ENCODE results near the gene RORC.

Gene RORC

GRCh38 chr1:151849126-151849525, 17.5 kb upstream of the RORC start:
- DNase-seq (ENCODE audit: low read depth in 2 of 2, low spot score in 1 of 2) = no peak

DNA sequence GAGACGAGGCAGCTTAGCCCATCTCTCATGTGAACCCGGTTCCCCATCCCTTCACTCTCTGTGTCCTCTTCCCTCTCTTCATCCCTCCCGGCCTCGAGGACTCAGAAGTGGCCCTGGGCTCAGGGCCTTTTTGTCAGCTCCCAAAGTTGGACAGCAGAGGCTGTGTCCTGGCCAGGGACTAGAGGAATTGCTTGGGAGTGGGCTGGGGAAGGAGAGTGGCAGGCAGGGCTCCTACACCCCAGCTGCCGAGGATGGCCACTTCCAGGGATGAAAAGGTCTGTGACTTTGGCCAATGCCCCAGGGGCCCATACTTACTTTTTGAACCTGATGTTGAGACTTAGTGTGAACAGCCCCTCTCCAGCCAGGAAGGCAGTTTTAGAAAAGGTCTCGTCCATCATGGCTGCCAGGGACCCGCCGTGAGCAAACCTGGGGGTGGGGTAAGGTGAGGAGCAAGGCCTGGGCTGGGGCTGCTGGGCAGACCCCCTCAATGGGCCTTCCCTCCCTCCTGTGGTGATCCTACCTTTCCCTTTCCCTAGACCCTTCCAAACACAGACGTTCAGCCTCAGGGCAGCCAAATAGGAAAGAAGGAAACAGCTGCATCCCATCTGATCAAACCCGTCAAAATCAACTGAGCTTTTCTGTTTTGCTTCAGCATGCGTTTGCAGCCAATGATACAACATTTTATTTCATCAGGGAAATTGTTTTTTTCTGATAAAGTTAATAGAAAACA, 16.4 kb upstream of the RORC start:
- DNase-seq (ENCODE audit: low read depth in 2 of 2, low spot score in 1 of 2) = no peak

DNA sequence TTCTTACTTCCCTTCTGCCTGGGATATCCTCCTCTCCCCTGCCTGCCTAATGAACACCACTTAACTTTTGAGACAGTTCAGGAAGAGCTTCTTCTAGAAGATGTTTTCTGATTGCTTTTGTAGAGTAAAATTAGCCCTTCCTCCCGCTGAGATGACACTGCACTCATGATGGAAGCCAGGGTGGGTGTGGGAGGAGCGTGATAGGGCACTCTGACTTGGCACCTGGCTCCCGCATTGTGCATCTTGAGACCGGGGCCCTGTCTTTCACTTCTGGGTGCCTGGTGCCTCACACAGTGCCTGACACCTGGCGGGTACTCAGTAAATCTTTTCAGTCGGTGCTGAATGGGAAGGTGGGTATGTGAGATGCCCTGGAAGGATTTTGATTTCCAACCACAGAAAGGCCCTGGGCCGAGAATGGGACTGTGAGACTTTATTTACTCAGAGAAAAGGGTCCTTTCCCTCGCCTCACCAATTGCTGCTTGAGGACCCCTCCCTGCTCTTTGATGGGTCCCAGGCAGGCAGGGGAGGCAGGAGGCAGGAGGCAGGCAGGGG, 15.2 kb upstream of the RORC start:
- DNase-seq (ENCODE audit: low read depth in 2 of 2, low spot score in 1 of 2) = no peak

DNA sequence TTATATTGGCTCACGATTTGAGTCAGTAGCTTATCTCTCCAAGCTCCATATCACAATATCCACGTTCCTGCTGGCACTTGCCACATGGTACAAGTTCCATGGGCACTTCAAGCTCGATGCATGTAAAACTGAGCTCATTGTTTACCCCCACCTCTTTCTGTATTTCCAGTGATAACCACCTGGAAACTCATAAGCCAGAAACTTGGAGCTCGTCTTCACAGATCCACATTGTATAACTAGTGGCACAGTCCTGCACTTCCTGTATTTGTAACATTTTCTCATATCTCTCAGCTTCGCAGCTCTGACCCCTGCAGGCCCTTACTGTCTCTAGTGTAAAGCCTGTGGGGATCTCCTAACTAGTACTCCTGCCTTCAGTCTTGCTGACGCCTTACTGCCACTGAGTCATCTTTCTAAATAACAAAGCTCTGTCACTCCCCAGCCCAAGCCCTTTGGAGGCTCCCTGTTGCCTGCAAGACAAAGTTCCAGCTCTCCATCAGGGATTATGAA, 14.5 kb upstream of the RORC start:
- no peak for DNase-seq (ENCODE audit: low read depth in 2 of 2, low spot score in 1 of 2)

- DNase-seq (ENCODE audit: low read depth in 2 of 2, low spot score in 1 of 2) = no peak
These were observed 11.8 kb upstream of the RORC start for GRCh38 chr1:151843398-151843797.

GRCh38 chr1:151841141-151841540, 9.5 kb upstream of the RORC start:
- DNase-seq (ENCODE audit: low read depth in 2 of 2, low spot score in 1 of 2) = no peak

- DNase-seq (ENCODE audit: low read depth in 2 of 2, low spot score in 1 of 2) = no peak
These were observed 8.8 kb upstream of the RORC start for GRCh38 chr1:151840421-151840820.

- peak in 1 of 2 donors; percentile 40 for DNase-seq (ENCODE audit: low read depth in 2 of 2, low spot score in 1 of 2)
These were observed 8.1 kb upstream of the RORC start, which contains the start of gene C2CD4D for GRCh38 chr1:151839457-151840403. TSS of gene C2CD4D (minus strand) at chr1:151839820. CDS start at chr1:151838989, 831 bp downstream.

DNA sequence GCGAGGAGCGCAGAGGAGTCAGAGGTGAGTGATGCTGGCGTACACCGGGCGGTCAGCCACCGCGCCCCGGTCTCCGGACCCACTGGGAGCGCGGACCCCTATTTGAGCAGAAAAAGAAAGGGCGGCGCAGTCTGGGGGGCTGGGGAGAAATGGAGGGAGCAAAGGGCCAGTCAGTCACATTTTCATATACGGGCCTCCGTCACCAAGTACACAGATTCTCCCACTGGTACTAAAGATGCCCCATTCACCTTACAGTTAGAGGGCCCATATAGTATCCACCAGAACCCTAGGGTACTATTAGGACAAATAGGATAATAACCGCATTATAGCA, 7.4 kb upstream of the RORC start:
- no peak for DNase-seq (ENCODE audit: low read depth in 2 of 2, low spot score in 1 of 2)

GRCh38 chr1:151838222-151839081, 6.8 kb upstream of the RORC start:
- no peak for DNase-seq (ENCODE audit: low read depth in 2 of 2, low spot score in 1 of 2)

GRCh38 chr1:151837884-151838221, 6.3 kb upstream of the RORC start:
- no peak for DNase-seq (ENCODE audit: low read depth in 2 of 2, low spot score in 1 of 2)

GRCh38 chr1:151837197-151837596, 5.6 kb upstream of the RORC start:
- DNase-seq (ENCODE audit: low read depth in 2 of 2, low spot score in 1 of 2) = no peak

- DNase-seq (ENCODE audit: low read depth in 2 of 2, low spot score in 1 of 2) = no peak
These were observed 4.0 kb upstream of the RORC start for GRCh38 chr1:151835596-151835995.

- DNase-seq (ENCODE audit: low read depth in 2 of 2, low spot score in 1 of 2) = no peak
These were observed 2.6 kb upstream of the RORC start for GRCh38 chr1:151834239-151834638.

GRCh38 chr1:151833172-151833900, 1.7 kb upstream of the RORC start:
- no peak for DNase-seq (ENCODE audit: low read depth in 2 of 2, low spot score in 1 of 2)

GRCh38 chr1:151832318-151832980, 847 bp upstream of the RORC start:
- DNase-seq (ENCODE audit: low read depth in 2 of 2, low spot score in 1 of 2) = no peak

DNA sequence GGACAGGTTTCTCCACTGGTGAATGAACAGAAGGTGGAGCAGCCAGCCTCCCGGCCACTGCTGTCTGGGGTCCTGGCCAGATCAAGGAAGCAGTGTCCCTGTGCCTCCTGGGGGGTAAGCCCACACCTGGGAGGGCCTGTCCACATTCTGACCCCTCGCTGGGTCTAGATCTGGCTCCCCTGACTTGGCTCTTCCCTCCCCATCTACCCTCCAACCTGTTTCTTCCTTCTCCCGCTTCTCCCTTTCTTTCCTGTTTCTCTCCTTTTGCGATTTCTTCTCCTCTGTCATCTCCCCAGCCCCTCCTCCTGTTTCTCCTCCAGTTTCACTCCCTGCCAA, 378 bp downstream of the RORC start:
- DNase-seq (ENCODE audit: low read depth in 2 of 2, low spot score in 1 of 2) = no peak

GRCh38 chr1:151830055-151830454, 1.5 kb downstream of the RORC start:
- DNase-seq (ENCODE audit: low read depth in 2 of 2, low spot score in 1 of 2) = no peak

DNA sequence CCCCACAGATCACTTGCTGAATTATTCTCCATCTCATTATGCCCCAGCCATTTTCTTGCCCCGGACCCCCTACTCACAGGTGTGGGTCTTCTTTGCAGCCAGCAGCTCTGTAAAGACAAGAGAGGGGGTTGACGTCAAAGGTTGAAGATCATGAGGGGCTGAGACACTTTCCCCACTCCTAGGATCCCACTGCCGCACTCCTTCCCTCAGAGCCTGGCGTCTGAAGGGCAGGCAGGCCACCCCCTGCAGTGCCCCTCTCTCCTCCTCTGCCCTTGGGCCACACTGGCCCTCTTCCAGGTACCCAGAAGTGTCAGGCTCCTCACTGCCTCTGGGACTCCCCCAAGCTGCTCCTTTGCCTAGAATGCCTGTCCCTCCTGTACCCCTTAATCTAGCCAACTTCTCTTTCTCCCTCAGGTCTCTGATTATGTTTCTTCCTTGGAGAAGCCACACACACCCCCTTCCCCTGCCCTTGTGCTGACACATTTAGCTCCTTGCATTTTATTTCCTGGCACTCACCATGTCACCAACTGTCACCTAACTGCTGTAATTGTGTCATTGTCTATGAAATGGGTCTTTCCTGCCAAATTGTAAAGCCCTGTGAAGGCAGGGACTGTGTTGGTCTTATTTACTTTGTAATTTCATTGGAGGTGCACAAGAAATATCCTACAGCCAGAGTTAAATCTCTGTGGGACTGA, 2.1 kb downstream of the RORC start:
- DNase-seq (ENCODE audit: low read depth in 2 of 2, low spot score in 1 of 2) = no peak
